ENCODE results near the gene NACA2. TPM values are rescaled to one million over a fixed set of nuclear protein-coding genes. Genes with fewer than 3 reads are reported as not detected.

NACA2 gene
- total and polyA plus RNA-seq, 2 of the 8 experiments (the other 6 are each of a cell fraction or from before 2014, with no cell fraction given): not detected

GRCh38 chr17:61555127-61555566 is 35.9 kb downstream of the NACA2 start:
- Histone ChIP-seq H3K14ac (ENCODE audit: insufficient read length) (no peak overlapping the region), H2AFZ (ENCODE audit: low read length) (no peak overlapping the region), H4K20me1 (replicated peaks in 1 of 2; ENCODE audit: control insufficient read depth in 1 of 2, insufficient read depth in 2 of 2, low read length in 2 of 2) (no peaks in the 10 kb centered on the region), H3K23ac (ENCODE audit: insufficient read length) (no peak overlapping the region), H2BK120ac (replicated peaks; ENCODE audit: low read depth, low read length) (no peak overlapping the region), H3K56ac (replicated peaks; ENCODE audit: insufficient read length, low read depth, low read length) (no peak overlapping the region), H3K4me1 (replicated peaks in 1 of 4; ENCODE audit: control insufficient read depth in 3 of 4, insufficient read depth in 4 of 4, low read length in 3 of 4) (no peaks in the 10 kb centered on the region), H3K27ac (ENCODE audit: low read depth, low read length) (no peak overlapping the region), H3K9me3 (ENCODE audit: insufficient read depth in 2 of 2, low read depth in 1 of 2, low read length in 1 of 2) (no peaks in the 10 kb centered on the region), H3K79me2 (ENCODE audit: control insufficient read depth in 1 of 2, insufficient read depth in 2 of 2, low read length in 2 of 2) (no peaks in the 10 kb centered on the region), H3K27me3 (replicated peaks in 1 of 4; ENCODE audit: control insufficient read depth in 3 of 4, extremely low read depth in 1 of 4, insufficient read depth in 3 of 4, low read length in 3 of 4) (no peaks in the 10 kb centered on the region; a peak in 2 of 7 replicates), H4K8ac (ENCODE audit: extremely low read depth, insufficient read depth, low read length) (no peak overlapping the region), H2BK12ac (ENCODE audit: low read depth, low read length) (no peak overlapping the region), H3K4me3 (ENCODE audit: extremely low read depth in 1 of 4, insufficient read depth in 2 of 4, low read depth in 3 of 4, low read length in 4 of 4) (no peak overlapping the region), H3K23me2 (ENCODE audit: low read depth, low read length) (no peaks in the 10 kb centered on the region), H3K36me3 (ENCODE audit: control insufficient read depth in 2 of 4, insufficient read depth in 4 of 4, low read length in 3 of 4) (no peaks in the 10 kb centered on the region), H3K79me1 (ENCODE audit: low read depth, low read length) (no peaks in the 10 kb centered on the region), H3K4ac (replicated peaks; ENCODE audit: insufficient read length, low read depth, low read length) (no peak overlapping the region), H2BK5ac (ENCODE audit: low read depth, low read length) (no peak overlapping the region), H3K4me2 (ENCODE audit: insufficient read depth in 1 of 2, low read depth in 2 of 2, low read length in 2 of 2) (no peak overlapping the region), H3K18ac (ENCODE audit: extremely low read depth, low read length) (no peak overlapping the region), H2BK20ac (ENCODE audit: low read length) (no peak overlapping the region), H4K91ac (replicated peaks; ENCODE audit: insufficient read length, low read length) (no peak overlapping the region), H4K5ac (ENCODE audit: insufficient read length, low read depth, low read length) (no peak overlapping the region), H2BK15ac (ENCODE audit: low read length) (no peak overlapping the region), H2AK5ac (ENCODE audit: low read depth, low read length) (no peak overlapping the region), H3K9ac (replicated peaks in 1 of 4; ENCODE audit: extremely low read depth in 1 of 4, low read depth in 3 of 4, low read length in 3 of 4) (no peak overlapping the region)
- WGBS, 2 experiments (ENCODE audit: extremely low coverage in 1 of 2, insufficient coverage in 1 of 2, insufficient read length in 1 of 2, insufficient replicate concordance in 2 of 2, low coverage in 1 of 2, low lambda C conversion rate in 2 of 2, missing lambda C conversion rate in 1 of 2): 85% methylated on average over 7 of the region's 7 CpGs; no CpG with 5 or more reads in 1 of the 2 experiments
- DNase-seq (ENCODE audit: low read depth in 1 of 2, low spot score in 2 of 2) (no peak), FAIRE-seq (no peak)
- ChIA-PET CTCF (ENCODE audit: partially characterized antibody) (interaction anchor here (0.8 to 2.5 kb wide), 2 partner anchors 142 to 143 kb away, joined by 3 to 7 read pairs; no protein-coding TSS in a partner anchor), POLR2A (ENCODE audit: partially characterized antibody) (no interaction called here)
- TF ChIP-seq RNF2 (IDR thresholded peaks at IDR 0.05; ENCODE audit: borderline replicate concordance, low read depth, low read length, missing control alignments, poor library complexity, severe bottlenecking) (no peak), GABPA (IDR thresholded peaks at IDR 0.05; ENCODE audit: borderline replicate concordance, insufficient read depth, low read length) (no peak), SP2 (IDR thresholded peaks at IDR 0.05; ENCODE audit: low read length) (no peak), RAD21 (IDR thresholded peaks at IDR 0.05 in 1 of 2, conservative IDR thresholded peaks at IDR 0.05 in 1 of 2; ENCODE audit: low read depth in 2 of 2, low read length in 2 of 2) (no peak), GTF2F1 (IDR thresholded peaks at IDR 0.05; ENCODE audit: borderline replicate concordance, low read depth, low read length) (no peak), SP1 (IDR thresholded peaks at IDR 0.05; ENCODE audit: low read depth, low read length) (no peak), RFX5 (IDR thresholded peaks at IDR 0.05; ENCODE audit: borderline replicate concordance, low read depth, low read length) (no peak), POU5F1 (IDR thresholded peaks at IDR 0.05; ENCODE audit: low read depth, low read length) (no peak), EGR1 (IDR thresholded peaks at IDR 0.05; ENCODE audit: borderline replicate concordance, low read depth, low read length) (no peak), TBP (IDR thresholded peaks at IDR 0.05; ENCODE audit: low read depth, low read length) (no peak), JUN (IDR thresholded peaks at IDR 0.05; ENCODE audit: low read depth, low read length) (no peak), BACH1 (IDR thresholded peaks at IDR 0.05; ENCODE audit: low read length) (no peak), EP300 (IDR thresholded peaks at IDR 0.05; ENCODE audit: borderline replicate concordance in 1 of 2, low read depth in 2 of 2, low read length in 2 of 2) (no peak), HDAC2 (IDR thresholded peaks at IDR 0.05; ENCODE audit: borderline replicate concordance in 1 of 2, low read depth in 2 of 2, low read length in 2 of 2) (no peak)
